Astrocyte (in vitro differentiated cells and primary cell): ENCODE data around the gene GRB10. TPM values are rescaled to one million over a fixed set of nuclear protein-coding genes. Genes with fewer than 3 reads are reported as not detected.

ENCODE experiments used
- DNase-seq: peaks from one replicate; pipeline ENCODE4 v3.0.0-alpha.2; 2010; ENCODE audit warnings: low read depth
- FAIRE-seq: peaks from 2 replicates; lab custom pipeline; 2011; peaks lifted over from hg19 to GRCh38; lab: Jason Lieb, UNC
- H2AFZ ChIP-seq: 2 replicates; pipeline ENCODE4 v1.6.0; 2012; ENCODE audit warnings: low read depth, low read length, inconsistent platforms
- H3K27ac ChIP-seq: 2 replicates; pipeline ENCODE4 v1.5.1; 2011; ENCODE audit warnings: low read depth, low read length, inconsistent platforms
- H3K27me3 ChIP-seq: 2 replicates; pipeline ENCODE4 v1.6.0; 2011; ENCODE audit warnings: low read length, inconsistent platforms; ENCODE audit not compliant: insufficient read depth
- H3K36me3 ChIP-seq: 2 replicates; pipeline ENCODE4 v1.5.1; 2011; ENCODE audit warnings: low read length, inconsistent platforms; ENCODE audit not compliant: insufficient read depth
- H3K4me1 ChIP-seq: 2 replicates; pipeline ENCODE4 v1.5.1; 2011; ENCODE audit warnings: low read length, inconsistent platforms; ENCODE audit not compliant: insufficient read depth
- H3K4me2 ChIP-seq: 2 replicates; pipeline ENCODE4 v1.6.0; 2012; ENCODE audit warnings: low read length, inconsistent platforms
- H3K4me3 ChIP-seq: 2 replicates; pipeline ENCODE4 v1.5.1; 2011; ENCODE audit warnings: low read depth, mild to moderate bottlenecking, low read length, inconsistent platforms; ENCODE audit not compliant: insufficient read depth
- H3K79me2 ChIP-seq: 2 replicates; pipeline ENCODE4 v1.6.0; 2012; ENCODE audit warnings: mild to moderate bottlenecking, low read length, inconsistent platforms; ENCODE audit not compliant: insufficient read depth
- H3K9ac ChIP-seq: 2 replicates; pipeline ENCODE4 v1.6.0; 2012; ENCODE audit warnings: mild to moderate bottlenecking, low read length, inconsistent platforms
- H3K9me3 ChIP-seq: 2 replicates; pipeline ENCODE4 v1.5.1; 2012; ENCODE audit warnings: low read depth, mild to moderate bottlenecking, low read length, inconsistent platforms; ENCODE audit not compliant: insufficient read depth
- H4K20me1 ChIP-seq: 2 replicates; pipeline ENCODE4 v1.6.0; 2012; ENCODE audit warnings: low read length, inconsistent platforms; ENCODE audit not compliant: insufficient read depth
- H3K27ac Mint-ChIP-seq: one replicate; pipeline ENCODE4 v1.8.0; 2021; ENCODE audit warnings: mild to moderate bottlenecking, mixed read lengths; ENCODE audit not compliant: unreplicated experiment
- H3K27me3 Mint-ChIP-seq: one replicate; pipeline ENCODE4 v1.8.0; 2021; ENCODE audit warnings: low read depth, mixed read lengths; ENCODE audit not compliant: unreplicated experiment
- H3K36me3 Mint-ChIP-seq: one replicate; pipeline ENCODE4 v1.8.0; 2021; ENCODE audit warnings: low read depth, mixed read lengths; ENCODE audit not compliant: unreplicated experiment
- H3K4me1 Mint-ChIP-seq: one replicate; pipeline ENCODE4 v1.8.0; 2021; ENCODE audit warnings: low read depth, mixed read lengths; ENCODE audit not compliant: unreplicated experiment
- H3K4me3 Mint-ChIP-seq: one replicate; pipeline ENCODE4 v1.8.0; 2021; ENCODE audit warnings: mild to moderate bottlenecking, moderate library complexity, mixed read lengths; ENCODE audit not compliant: unreplicated experiment
- H3K9me3 Mint-ChIP-seq: one replicate; pipeline ENCODE4 v1.8.0; 2021; ENCODE audit warnings: mild to moderate bottlenecking, mixed read lengths; ENCODE audit not compliant: unreplicated experiment
- CTCF ChIP-seq: IDR thresholded peaks from 2 replicates; pipeline ENCODE4 v1.5.1; 2011; ENCODE audit warnings: low read depth, mild to moderate bottlenecking, inconsistent platforms, low read length, moderate library complexity; ENCODE audit not compliant: insufficient read depth
- EZH2 ChIP-seq: IDR thresholded peaks from 2 replicates; pipeline ENCODE4 v1.6.1; 2012; ENCODE audit warnings: mild to moderate bottlenecking, low read length, inconsistent platforms; ENCODE audit not compliant: insufficient read depth
- total RNA-seq: library from RNA; stranded (reverse); gene quantifications from 2 replicates; pipeline ENCODE4 v1.2.1, GENCODE V29; 2021

GRB10 gene
- total RNA-seq, 1 donor from 2014 or later, result 81.9 TPM

- Histone ChIP-seq H3K4me1 (no peaks in the 10 kb centered on the region), H3K27me3 (no peaks in the 10 kb centered on the region), H3K4me3 (no peak overlapping the region), H3K4me2 (no peak overlapping the region), H3K9ac (no peak overlapping the region), H3K36me3 (peaks cover 13% of the 10 kb centered on the region), H2AFZ (no peak overlapping the region), H3K27ac (no peak overlapping the region), H4K20me1 (peaks cover 86% of the 10 kb centered on the region), H3K9me3 (no peaks in the 10 kb centered on the region), H3K79me2 (peaks cover 83% of the 10 kb centered on the region)
- Mint-ChIP-seq H3K4me1 (peaks cover 10% of the 10 kb centered on the region), H3K9me3 (no peaks in the 10 kb centered on the region), H3K36me3 (peaks cover 28% of the 10 kb centered on the region), H3K4me3 (no peak overlapping the region), H3K27ac (no peak overlapping the region), H3K27me3 (no peaks in the 10 kb centered on the region)
- TF ChIP-seq EZH2 (no peak), CTCF (no peak)
- DNase-seq (no peak), FAIRE-seq (no peak)
These were observed 98.5 kb downstream of the GRB10 start for GRCh38 chr7:50684011-50684712.

DNA sequence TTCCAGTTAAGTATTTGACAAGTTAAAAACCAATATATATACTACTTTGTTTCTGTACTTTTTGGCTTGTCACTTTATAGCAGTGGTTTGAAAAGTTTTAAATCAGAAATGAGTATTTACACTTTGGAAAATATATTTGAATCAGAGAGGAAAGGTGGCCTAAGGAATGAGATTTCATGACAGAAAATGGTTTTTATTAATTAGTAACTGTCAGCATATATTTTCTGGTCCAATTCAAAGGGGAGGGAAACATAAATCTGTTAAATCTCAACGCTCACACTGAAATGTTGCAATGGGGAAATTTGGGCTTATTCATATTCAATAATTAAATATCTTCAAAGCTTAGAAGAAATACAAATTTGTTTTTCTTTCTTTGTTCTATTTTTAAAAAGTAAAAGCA lies 100.1 kb downstream of the GRB10 start:
- H3K4me1 Mint-ChIP-seq, result peaks cover 2% of the 10 kb centered on the region
- DNase-seq, result no peak
- no peak overlapping the region for H3K4me3 ChIP-seq
- H2AFZ ChIP-seq, result no peak overlapping the region
- H3K27ac ChIP-seq, result no peak overlapping the region
- no peak overlapping the region for H3K4me3 Mint-ChIP-seq
- peaks cover 85% of the 10 kb centered on the region for H4K20me1 ChIP-seq
- no peak for FAIRE-seq
- TF ChIP-seq CTCF, result no peak
- no peak for TF ChIP-seq EZH2
- no peak overlapping the region for H3K9ac ChIP-seq
- H3K27me3 ChIP-seq, result no peaks in the 10 kb centered on the region
- no peak overlapping the region for H3K4me2 ChIP-seq
- H3K9me3 Mint-ChIP-seq, result no peaks in the 10 kb centered on the region
- no peaks in the 10 kb centered on the region for H3K27me3 Mint-ChIP-seq
- H3K27ac Mint-ChIP-seq, result no peak overlapping the region
- H3K36me3 ChIP-seq, result peaks cover 5% of the 10 kb centered on the region
- no peaks in the 10 kb centered on the region for H3K9me3 ChIP-seq
- H3K4me1 ChIP-seq, result no peaks in the 10 kb centered on the region
- H3K36me3 Mint-ChIP-seq, result peaks cover 17% of the 10 kb centered on the region
- H3K79me2 ChIP-seq, result peaks cover 83% of the 10 kb centered on the region

- Histone ChIP-seq H4K20me1 (peaks cover 85% of the 10 kb centered on the region), H3K4me1 (no peaks in the 10 kb centered on the region), H3K27ac (no peak overlapping the region), H3K9ac (no peak overlapping the region), H3K36me3 (peaks cover under 1% of the 10 kb centered on the region), H2AFZ (no peak overlapping the region), H3K4me2 (no peak overlapping the region), H3K27me3 (no peaks in the 10 kb centered on the region), H3K79me2 (peaks cover 83% of the 10 kb centered on the region), H3K4me3 (no peak overlapping the region), H3K9me3 (no peaks in the 10 kb centered on the region)
- FAIRE-seq (no peak), DNase-seq (no peak)
- Mint-ChIP-seq H3K4me3 (no peak overlapping the region), H3K4me1 (peaks cover 3% of the 10 kb centered on the region), H3K27ac (no peak overlapping the region), H3K27me3 (no peaks in the 10 kb centered on the region), H3K36me3 (peaks cover 13% of the 10 kb centered on the region), H3K9me3 (no peaks in the 10 kb centered on the region)
- TF ChIP-seq EZH2 (no peak), CTCF (no peak)
These were observed 100.6 kb downstream of the GRB10 start for GRCh38 chr7:50682079-50682478.
